ENCODE results near the gene ZNF430. TPM values are rescaled to one million over a fixed set of nuclear protein-coding genes. Genes with fewer than 3 reads are reported as not detected.

ZNF430 gene
- total and polyA plus RNA-seq, 2 donors (not counting 1 experiment from before 2014, with no cell fraction given), result 27.5 to 45.4 TPM

DNA sequence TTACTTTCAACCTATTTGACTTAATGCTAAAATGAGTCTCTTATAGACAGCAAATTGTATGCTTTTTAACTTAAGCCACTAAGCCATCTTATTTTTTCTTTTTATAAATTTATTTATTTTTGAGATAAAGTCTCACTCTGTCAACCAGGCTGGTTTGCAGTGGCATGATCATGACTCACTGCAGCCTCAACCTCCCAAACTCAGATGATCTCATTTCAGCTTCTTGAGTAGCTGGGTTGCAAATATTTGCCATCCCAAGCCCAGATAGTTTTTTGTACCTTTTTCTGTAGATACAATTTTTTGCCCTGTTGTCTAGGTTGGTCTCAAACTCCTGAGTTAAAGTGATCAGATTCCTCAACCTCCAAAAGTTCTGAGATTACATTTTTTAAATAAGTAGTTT is 88.7 kb downstream of the ZNF430 start:
- H3K27ac ChIP-seq (ENCODE audit: low read length in 2 of 2), result no peak overlapping the region
- H3K4me1 ChIP-seq (ENCODE audit: control insufficient read depth in 2 of 2, insufficient read depth in 2 of 2, low read length in 2 of 2), result no peaks in the 10 kb centered on the region
- H3K79me2 ChIP-seq (ENCODE audit: control insufficient read depth, insufficient read depth, low read length), result peaks cover 2% of the 10 kb centered on the region
- TF ChIP-seq EZH2 (IDR thresholded peaks at IDR 0.05; ENCODE audit: borderline replicate concordance, insufficient read depth, low read depth, low read length, poor library complexity, severe bottlenecking), result no peak
- TF ChIP-seq CTCF (IDR thresholded peaks at IDR 0.05), result no peak
- H2AFZ ChIP-seq (ENCODE audit: insufficient read depth, low read depth, low read length, poor library complexity, severe bottlenecking), result no peak overlapping the region
- H3K4me3 ChIP-seq (ENCODE audit: control extremely low read depth in 1 of 5, extremely low read depth in 1 of 5, insufficient read depth in 1 of 5, low read depth in 2 of 5, low read length in 4 of 5), result no peak overlapping the region
- no peaks in the 10 kb centered on the region for H3K36me3 ChIP-seq (replicated peaks in 1 of 2; ENCODE audit: control extremely low read depth in 1 of 2, control insufficient read depth in 1 of 2, extremely low read depth in 1 of 2, insufficient read depth in 2 of 2, low read length in 1 of 2)
- Mint-ChIP-seq H3K27me3 (no peaks in the 10 kb centered on the region), H3K9me3 (ENCODE audit: insufficient read depth) (peaks cover 4% of the 10 kb centered on the region), H3K4me1 (no peaks in the 10 kb centered on the region), H3K4me3 (no peak overlapping the region), H3K27ac (no peak overlapping the region)
- H3K9ac ChIP-seq (ENCODE audit: low read length), result no peak overlapping the region
- H3K27me3 ChIP-seq (replicated peaks in 1 of 4; ENCODE audit: control extremely low read depth in 1 of 4, control insufficient read depth in 3 of 4, insufficient read depth in 4 of 4, low read length in 3 of 4), result no peaks in the 10 kb centered on the region
- ATAC-seq (ENCODE audit: low read depth) (no peak), DNase-seq (no peak)
- H3K4me2 ChIP-seq (replicated peaks; ENCODE audit: low read depth, low read length, poor library complexity, severe bottlenecking), result no peak overlapping the region
- H3K9me3 ChIP-seq (ENCODE audit: control extremely low read depth in 1 of 3, control insufficient read depth in 2 of 3, insufficient read depth in 1 of 3, low read length in 2 of 3), result peaks cover 0 to 22% (median 2%) of the 10 kb centered on the region in 3 donors
- no peaks in the 10 kb centered on the region for H4K20me1 ChIP-seq (ENCODE audit: control insufficient read depth, insufficient read depth, low read length, poor library complexity, severe bottlenecking)
- CTCF ChIA-PET, result no interaction called here
- POLR2A ChIA-PET, result no interaction called here
- intact Hi-C loops (cut with micrococcal nuclease), result no loop called here

Small RNA genes within 50 kb of the gene (small RNA-seq; reads per million reads assigned to genes)
- not detected for gene AC008739.3 (ENCODE audit: insufficient read length, low read depth, low replicate concordance)

Other genes starting within 250 kb of the ZNF430 start
- 25.0 and 27.7 TPM in 2 replicates for gene ZNF66, start 244.4 kb upstream of the ZNF430 start, total RNA-seq
- 6.8 and 7.5 TPM in 2 replicates for gene ZNF66, start 244.4 kb upstream of the ZNF430 start, polyA plus RNA-seq
- 17.1 and 20.5 TPM in 2 replicates for gene ZNF85, start 97.4 kb upstream of the ZNF430 start, total RNA-seq
- gene ZNF85, start 97.4 kb upstream of the ZNF430 start, polyA plus RNA-seq, result 3.7 and 5.9 TPM in 2 replicates
- 10.7 and 11.9 TPM in 2 replicates for gene ZNF714, start 61.5 kb downstream of the ZNF430 start, total RNA-seq
- gene ZNF714, start 61.5 kb downstream of the ZNF430 start, polyA plus RNA-seq, result 4.4 and 5.3 TPM in 2 replicates
- gene ZNF431, start 121.4 kb downstream of the ZNF430 start, total RNA-seq, result 40.7 and 50.0 TPM in 2 replicates
- gene ZNF431, start 121.4 kb downstream of the ZNF430 start, polyA plus RNA-seq, result 19.8 and 22.3 TPM in 2 replicates

Data from B cell (primary cell).